Activated CD4-positive, CD25-positive, alpha-beta regulatory T cell treated with anti-CD3 and anti-CD28 coated beads, Interleukin-2, amount 50 U/mL, for 24 hours (primary cell): Measurements from ENCODE around the gene KCND3.

Experiments
- ATAC-seq, 2 donors: fragments of 150-1000 bp; cut with Tn5 transposase; one replicate each; pipeline ENCODE4 v1.10.0; 2021; ENCODE audit warnings: mild to moderate bottlenecking in 1 of 2, moderate library complexity in 1 of 2

The KCND3 gene

DNA sequence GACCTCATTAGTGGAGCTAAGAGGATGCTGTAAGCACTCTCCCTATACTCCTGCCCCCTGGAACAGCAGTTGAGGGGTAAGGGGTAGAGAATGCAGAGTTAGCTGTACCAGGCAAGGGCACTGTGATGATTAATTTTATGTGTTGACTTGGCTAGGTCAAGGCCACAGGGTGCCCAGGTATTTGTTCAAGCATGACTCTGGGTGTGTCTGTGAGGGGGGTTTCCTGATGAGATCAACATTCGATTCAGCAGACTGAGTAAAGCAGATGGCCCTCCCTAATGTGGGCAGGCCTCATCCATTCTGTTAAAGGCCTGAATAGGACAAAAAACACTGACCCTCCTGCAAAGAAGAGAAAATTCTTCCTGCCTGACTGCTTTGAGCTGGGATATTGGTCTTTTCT lies 110.8 kb downstream of the KCND3 start:
- no peak for ATAC-seq

DNA sequence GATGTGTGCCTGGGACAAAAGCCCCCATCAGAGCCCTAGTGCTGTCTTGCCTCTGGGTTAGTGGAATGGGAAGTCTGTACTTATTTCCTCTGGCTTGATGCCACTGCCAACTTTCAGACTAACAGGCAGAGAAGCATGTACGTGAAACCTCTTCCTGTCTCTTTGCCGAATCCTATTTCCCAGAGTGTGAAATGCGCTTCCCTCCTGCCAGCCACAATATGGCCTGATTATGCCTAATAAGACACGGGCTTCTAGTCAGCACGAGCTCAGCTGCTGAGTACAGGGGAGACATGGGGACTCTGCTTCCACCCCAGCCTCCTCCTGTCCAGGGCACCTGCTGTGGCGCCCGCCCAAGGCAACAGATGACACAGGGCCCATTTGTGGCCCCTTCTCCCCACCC lies 111.4 kb downstream of the KCND3 start:
- no peak for ATAC-seq

DNA sequence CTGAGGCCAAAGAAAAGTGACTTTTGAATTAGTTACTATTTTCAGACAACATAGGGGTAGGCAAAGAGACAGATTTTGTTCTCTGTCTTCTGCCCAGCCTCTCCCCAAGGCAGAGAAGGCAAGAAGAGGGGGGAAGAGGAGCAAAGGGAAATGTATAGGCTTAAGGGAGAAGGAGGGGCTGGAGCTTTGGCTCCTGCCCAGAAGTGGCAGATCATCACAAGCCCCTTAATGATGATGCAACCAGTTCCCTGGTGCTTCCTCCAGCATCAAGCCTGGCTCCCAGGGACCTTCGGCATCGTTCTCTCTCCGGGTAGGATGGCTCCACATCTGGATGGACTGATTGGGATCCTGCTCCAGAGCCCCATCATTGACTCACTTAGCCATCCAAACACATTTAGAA lies 112.8 kb downstream of the KCND3 start:
- ATAC-seq = no peak

DNA sequence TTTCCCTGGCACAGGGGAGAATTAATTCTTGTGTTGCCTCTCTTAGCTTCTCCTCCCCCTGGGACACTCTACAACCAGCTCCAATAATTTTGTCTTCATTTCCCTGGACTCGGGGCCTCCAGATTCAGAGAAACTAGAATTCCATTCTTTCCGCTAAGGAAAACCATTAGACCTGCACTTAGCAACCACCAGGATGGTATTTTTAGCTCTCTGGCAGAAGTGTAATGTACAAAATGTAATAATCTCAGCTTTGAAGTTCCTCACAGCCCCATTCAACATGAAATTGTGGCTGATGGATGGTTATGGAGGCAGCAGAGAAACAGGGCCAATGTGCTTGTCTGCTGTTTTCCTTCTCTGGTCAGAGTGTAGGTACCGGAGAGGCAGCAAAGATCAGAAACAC lies 113.8 kb downstream of the KCND3 start:
- no peak for ATAC-seq

DNA sequence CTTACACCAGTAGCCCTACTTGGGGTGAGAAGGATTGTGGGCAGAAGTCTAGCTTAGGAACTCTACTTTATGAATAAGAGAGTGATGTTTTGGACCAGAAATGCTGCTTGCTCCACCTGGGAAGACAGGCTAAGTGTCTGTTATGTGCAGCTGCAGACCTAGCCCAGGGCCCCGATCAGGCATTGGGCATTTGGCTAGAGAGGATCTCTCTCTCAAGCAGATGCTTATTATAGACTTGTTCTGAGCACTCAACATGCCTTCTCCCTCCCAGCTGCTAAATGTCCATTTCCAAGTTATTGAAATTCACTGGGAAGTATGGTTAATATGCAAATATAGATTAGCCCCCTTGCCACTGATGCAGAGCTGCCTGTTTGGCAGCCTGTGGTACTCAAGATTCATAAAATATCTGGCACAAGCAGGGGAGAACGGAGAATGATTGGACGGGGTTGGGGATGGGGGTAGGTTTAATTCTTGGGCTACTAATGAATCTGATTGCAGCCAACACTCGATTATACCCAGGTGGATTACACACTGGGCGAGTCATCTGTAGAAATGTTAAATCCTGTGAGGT lies 115.9 kb downstream of the KCND3 start:
- ATAC-seq = no peak

DNA sequence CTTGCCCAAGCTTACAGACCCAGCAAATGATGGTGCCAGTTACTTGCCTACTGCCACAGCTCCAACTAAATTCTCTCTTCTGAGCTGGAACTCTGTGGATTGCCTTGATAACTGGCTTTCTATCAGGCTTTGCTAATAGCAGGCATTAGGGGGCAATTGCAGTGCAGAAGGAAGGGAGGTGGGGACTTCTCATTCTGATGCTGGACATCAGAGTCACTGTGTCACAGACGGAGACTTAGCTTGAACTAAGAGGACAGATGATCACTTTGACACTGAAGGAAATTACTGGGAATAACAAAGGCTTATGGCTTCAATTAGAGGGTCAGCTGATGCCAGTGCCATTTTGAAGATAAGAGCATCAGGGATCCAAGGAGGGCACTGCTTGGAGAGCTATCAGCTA lies 119.3 kb downstream of the KCND3 start:
- ATAC-seq = no peak

DNA sequence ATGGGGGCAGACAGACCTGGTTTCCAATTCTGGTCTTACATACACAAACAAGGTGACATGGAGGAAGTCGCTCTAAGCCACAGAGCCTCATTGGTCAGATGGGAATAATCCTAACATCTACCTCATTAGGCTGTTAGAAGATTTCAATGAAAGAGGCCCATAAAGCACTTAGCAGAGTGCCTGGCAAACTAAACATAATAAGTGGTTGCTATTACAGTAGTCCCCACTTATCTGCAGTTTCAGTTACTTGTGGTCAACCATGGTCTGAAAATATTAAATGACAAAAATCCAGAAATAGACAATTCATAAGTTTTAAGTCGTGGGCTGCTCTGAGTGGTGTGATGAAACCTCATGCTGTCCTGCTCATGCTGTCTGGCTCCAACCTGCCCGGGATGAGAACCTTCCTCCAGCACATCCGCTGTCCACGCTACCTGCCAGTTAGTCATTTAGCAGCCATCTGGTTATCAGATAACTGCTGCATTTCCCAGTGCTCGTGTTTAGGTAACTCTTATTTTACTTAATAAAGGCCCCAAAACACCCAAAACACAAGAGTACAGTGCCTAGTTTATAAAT lies 121.5 kb downstream of the KCND3 start:
- ATAC-seq = no peak

DNA sequence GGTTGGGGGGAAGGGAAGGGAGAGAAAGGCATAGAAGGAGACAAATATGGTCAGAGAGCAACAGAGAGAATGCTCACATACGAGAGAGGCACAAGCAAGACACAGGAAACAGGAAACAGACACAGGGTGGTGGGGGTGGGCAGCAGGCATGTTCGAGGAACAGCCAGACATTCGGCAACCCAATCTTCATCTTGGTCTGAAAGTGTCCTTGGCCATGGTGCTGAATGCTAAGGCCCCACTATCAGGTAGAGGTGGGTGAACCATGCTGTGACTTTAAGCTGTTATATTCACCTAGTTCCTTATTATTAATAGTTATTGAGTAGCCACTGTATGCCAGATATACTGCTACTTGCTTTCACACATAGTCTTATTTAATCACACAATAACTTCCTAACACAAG lies 124.6 kb downstream of the KCND3 start:
- ATAC-seq = no peak

DNA sequence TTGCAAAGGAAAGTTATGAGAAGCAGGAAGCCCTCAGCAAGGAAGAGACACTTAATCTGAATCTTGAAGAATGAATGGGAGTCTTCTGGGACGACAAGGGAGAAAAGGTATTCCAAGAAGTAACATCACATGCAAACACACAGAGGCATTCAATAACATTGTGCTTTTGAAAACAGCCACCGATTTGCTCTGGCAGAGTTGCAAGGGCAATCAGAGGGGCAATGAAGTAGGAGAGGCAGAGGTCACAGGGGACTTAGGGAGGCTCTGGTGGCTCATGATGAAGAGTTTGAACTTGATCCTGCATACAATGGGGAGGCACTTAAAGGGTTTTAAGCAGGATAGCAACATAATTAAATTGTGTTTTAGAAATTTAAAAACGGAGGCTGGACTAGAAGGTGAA lies 126.1 kb downstream of the KCND3 start:
- ATAC-seq = no peak

DNA sequence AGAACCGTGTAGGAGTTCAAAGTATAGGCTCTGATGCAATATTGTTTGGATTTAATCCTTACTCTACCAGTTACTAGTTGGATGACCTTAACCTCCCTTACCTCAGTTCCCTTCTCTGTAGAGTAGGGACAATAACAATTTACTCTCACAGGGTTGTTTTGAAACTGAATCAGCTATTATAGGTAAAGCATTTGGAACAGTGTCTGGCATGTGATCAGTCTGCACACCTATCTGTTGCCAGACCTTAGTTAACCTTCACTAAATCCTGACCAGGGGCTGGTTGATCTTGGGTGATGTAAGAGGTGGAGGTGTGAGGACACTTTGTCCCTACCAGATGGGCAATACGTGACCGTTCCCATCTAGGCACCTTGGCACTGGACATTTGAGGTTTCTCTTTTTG lies 126.9 kb downstream of the KCND3 start:
- no peak for ATAC-seq

DNA sequence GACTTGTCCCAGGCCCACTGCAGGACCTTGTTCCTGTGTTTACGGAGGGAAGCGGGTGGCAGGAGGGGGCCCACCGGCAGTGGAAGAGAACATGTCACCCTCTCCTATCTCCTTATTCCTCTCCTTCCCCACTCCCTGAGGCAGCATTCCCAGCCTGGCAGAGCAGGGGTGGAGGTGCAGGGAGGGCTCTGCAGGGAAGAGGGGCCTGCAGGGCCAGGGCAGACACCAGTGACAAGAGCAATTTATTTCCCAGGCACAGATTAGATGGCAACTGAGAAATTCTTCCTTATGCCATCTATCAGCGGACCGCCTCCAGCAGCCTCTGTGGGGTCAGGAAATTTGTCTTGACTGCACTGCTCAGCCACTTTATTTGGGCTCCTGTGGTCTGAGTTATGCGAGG lies 127.9 kb downstream of the KCND3 start:
- no peak for ATAC-seq

DNA sequence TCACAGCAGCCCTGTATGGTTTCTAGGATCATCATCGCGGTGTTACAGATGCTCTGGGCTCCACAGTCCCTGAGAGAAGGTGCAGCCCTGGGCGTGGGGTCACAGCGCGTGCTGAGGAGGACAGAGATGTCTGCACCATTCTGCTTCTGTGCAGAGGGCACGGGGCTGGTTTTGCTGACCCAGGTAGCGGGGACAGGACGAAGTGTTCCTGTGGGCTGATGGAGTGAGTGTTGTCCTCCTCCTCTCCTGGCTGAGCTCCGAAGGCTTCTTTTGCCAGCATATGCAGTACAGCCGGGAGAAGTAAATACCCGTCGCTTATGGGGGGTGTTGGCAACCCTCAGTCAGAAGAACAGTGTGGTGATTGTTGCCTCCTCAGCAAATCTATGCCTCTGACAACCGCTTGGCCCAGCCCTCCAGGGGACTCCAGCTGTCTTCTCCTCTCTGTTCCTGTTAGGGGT lies 132.2 kb downstream of the KCND3 start:
- ATAC-seq = no peak

DNA sequence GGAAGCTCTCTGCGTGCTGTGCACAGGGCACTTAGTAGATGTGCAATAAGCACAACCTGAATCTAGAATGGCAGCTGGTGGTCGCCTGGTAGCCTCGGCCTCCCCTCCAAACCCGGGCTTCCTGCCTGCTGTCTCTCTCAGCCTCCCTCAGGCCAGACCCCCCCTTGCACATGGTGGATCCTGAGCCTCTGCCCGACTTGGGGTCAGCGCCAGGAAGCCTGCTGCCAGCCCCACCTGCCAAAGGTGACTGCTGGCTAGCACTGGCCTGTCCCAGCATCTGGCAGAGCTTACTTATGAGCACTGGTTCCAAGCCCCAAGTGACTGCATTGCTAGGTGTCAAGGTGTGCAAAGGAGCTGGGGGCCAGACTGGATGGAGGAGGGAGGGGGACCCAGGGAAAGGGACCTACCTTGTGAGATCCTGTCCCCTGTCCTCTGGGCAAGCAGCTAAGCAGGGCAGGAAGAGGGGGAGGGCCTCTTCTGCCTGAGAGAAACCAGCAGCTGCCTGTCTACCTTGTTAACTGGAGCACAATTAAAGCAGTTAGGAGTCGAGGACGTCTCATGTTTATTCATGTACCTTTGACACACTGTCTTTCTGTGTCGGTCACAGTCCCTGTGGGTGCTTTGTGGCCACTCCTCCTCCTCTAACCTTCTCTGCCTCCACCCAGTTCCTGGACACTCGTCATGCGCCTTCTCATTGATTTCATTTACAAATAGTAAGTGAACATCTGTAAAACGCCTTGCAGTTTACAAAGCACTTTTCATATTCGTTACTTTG lies 132.9 kb downstream of the KCND3 start:
- no peak for ATAC-seq

DNA sequence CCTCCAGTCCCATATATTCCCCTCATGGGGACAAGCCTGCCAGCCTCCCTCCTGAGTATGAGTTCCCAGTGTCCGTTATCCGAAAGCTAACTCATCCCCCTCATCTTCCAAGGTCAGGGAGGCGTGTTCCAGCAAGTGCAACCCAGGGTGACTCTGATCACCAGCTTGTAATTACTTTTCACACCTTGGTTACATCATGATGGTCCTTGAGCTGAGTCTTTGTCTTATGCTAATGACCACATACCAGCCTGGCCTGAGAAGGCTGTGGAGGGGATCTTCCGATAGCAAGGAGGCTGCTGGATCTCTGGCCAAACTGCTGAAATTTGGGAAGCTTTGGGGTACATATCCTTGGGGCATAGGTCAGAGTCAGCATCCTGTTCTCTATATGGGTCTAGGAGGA lies 134.2 kb downstream of the KCND3 start:
- ATAC-seq = no peak

DNA sequence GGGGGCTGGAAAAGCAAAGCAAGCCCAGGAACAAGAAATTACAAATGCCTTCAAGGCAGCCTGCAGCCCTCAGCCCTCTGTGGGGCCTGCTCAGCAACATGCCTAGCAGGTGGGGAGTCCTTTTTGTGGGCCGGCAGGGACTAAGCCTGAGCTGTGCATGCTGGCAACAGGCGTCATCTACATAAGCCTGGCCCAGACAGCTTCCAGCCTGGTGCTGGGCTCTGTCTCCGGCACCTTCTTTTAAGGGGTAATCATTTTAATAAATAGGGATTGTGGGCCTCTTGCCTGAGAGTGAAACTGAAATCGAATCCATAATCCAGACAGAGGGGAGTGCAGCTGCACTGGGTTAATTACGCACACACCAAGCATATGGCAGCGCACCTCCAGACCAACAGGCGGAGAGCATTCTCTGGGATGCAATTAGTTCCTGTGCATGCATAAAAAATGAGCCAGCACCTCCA lies 137.2 kb downstream of the KCND3 start:
- ATAC-seq = no peak

DNA sequence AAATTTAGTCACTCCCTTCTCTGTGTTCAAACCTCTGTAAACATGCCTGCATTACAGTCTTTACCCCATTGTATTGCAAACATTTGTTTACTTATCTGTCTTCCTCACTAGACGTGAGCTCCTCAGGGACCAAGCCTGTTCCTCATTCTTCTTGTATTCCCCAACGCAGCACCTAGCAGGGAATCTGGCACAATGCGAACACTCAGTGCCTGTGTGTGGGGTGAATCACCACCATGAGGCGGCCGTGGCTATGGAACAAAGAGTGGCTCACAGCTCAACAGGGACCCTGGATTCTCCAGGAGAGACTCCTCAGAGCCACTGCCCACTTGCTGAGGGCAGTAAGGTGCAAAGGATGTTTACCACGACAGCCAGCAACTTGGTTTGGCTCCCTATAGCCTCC lies 137.9 kb downstream of the KCND3 start:
- ATAC-seq = no peak

DNA sequence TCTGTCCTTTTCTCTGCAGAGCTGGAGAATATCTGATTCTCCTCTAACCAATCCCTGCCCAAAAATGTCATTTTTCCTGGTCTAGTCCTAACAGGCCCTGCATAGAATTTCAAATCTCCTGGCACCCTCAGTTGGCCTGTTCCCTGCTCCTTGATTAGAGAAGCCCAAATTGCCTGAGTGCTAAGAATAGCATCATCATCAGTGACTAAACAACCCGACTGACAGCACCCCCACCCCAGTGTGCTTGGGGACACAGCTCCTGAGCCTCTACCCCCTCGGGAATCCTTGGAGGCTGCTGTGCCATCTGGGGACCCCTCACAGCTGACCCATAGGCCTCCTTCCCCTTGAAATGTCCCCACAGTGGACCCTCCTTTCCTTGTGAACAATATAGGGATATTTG lies 139.4 kb downstream of the KCND3 start:
- no peak for ATAC-seq

DNA sequence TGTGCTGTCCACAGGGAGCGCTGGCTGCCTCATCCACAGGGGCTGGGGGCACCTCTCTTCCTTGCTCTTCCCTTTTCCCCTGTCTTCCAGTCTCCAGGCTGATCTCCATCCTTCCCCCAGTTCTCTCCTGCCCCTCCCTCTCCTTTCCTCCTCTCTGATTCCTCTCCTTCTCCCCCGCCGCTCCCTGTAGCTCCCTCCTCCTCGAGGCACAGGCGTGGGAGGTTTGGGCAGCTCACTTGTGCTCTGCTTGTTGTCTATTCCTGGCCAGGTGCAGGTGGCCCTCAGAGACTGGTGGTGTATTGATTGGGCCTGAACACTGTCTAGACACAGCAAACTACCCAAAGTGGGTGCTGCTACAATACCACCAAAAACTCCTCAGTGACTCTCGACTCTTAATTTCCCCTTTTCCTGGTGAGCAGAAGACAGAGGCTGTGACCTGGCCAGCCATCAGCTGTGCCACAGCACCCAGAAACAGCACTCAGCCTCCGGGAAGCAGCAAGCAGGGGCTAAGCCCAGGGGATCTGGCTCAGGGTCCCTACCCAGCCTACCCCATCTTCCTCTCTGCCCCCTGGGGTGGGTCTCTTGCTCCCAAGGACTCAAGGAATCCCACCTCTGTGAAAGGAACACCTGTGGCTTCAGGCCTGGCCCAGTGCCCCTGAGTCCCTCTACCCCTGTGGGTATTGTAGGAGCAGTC lies 140.5 kb downstream of the KCND3 start:
- ATAC-seq = no peak

DNA sequence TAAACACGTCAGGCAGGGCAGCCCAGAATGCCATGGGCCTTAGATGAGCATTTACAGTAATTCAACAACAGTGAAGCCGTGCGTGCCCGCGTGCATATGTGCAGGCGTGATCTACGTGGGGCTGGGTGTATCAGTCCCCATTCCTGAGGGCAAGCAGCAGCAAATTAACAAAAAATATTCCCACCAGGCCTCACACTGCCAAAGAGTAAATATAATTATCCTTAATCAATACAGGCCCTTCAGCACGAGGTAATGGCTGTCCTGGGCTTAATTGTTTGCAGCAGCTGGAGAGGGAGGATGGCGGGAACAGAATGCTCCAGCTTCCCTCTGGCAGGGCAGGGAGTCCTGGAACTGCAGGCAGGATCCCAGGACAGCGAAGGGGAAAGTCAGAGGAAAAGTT lies 142.0 kb downstream of the KCND3 start:
- ATAC-seq = no peak

DNA sequence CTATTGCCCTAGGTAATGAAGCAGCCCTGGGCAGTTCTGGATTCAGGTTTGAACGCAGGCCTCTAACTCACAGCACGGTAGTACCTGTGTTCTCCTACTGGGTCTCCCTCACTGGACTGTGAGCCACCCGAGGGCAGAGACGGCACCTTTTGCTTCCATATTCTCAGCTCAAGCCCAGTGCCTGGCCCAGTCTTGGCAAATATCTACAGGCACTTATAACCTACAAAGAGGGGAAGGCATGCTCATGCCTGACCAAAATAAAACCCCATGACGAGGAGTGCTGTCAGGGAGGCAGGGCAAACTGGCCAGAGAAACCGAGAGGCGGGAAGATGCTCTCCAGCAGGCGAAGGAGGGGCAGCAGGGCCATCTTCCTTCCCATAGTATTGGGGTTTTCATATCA lies 142.6 kb downstream of the KCND3 start:
- ATAC-seq = no peak

DNA sequence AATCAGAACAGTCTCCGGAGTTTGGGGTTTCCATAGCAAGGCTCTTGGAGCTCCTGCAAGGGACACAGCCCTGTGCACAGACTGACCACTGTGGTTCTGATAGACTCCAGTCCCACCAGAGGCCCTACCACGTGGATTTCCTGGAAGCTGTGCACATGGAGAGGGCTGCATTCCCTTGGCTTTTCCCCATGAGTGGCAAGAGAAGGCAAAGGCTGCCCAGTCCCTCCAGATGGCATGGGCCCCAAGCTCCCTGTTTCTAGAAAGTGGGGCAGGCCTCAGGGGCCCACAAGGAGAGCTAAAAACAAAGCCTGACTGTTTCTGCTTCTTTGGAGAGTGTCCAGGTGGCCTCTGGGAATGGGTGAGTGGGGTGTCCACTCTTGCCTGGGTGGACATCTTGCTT lies 146.3 kb downstream of the KCND3 start:
- ATAC-seq = no peak

DNA sequence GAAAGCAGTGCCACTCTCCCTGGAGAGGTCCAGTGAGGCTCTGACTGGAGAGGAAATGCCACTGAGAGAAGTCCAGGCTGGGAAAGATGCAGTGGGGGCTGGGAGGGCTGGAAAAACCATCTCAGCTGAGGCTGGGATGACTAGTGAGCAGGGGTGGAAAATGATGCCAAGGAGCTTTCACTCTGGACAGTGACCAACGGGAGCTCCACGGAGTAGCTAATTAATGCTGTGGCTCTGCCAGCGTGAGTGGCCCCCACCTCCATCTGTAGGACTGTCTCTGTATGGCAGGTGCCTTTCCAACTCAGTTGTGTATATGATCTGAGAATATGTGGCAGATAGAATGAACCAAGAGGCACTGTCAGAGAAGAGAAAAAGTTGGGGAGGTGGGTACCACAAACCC lies 147.1 kb downstream of the KCND3 start:
- no peak for ATAC-seq

DNA sequence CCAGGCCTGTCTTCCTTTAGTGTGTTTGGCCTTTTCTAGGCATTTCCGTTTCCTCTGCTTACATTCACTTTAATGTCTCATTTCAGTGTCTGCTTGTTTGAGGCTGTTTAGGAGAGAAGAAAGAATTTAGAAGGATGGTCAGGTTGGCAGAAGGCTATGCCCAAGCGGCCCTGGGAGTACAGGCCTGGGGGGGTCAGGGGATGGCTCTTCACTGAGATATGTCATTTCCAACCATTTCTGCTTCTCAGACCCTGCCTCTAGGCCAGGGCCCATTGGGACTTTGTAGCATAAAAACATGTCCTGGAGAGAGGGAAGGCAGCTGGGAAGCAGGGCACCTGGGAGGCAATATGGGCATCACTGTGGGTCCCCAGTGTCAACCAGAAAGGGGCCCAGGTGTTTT lies 147.7 kb downstream of the KCND3 start:
- ATAC-seq = no peak

DNA sequence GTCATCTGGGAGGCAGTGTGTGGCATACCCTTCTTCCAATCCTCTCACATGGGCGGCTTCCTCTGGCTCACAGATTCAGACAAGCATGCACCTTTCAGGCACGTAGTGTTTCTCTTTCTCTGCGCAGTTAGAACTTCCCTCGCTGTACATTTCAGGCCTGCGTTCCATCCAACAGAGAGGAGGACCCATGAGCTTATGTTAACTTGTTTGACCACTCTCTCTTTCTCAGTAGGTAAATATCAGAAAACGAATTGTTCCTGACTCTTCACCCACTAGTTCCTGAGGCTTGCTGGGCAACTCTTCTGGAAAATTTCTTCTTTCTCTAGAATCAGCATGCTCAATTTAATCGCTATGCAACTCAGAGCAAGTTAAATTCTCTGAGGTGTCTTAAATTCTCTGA lies 148.3 kb downstream of the KCND3 start:
- ATAC-seq = no peak
